GM10248 (cell line): ENCODE data around the gene KANSL2.
"Not testable (repeated sequence)": the region's sequence is repeated elsewhere in the genome, so short reads cannot be mapped to it uniquely, and the experiment has no call there.

Source experiments
- CTCF ChIA-PET: fragments of 300-600 bp; sonication (Branson Sonifier 250); formaldehyde crosslinking; extraction: SDS; loops from one replicate; lab custom pipeline; 2021; ENCODE audit warnings: antibody characterized with exemption; lab: Yijun Ruan, JAX
- POLR2A ChIA-PET: fragments of 350-650 bp; sonication (Branson Sonifier 250); formaldehyde crosslinking; extraction: SDS; loops from one replicate; lab custom pipeline; 2020; ENCODE audit warnings: antibody characterized with exemption; lab: Yijun Ruan, JAX
- DNase-seq: peaks from one replicate; pipeline ENCODE4 v3.0.0; 2012; ENCODE audit errors: extremely low spot score
- TF ChIP-seq, protein P1 (sequence below): IDR thresholded peaks from 2 replicates; pipeline ENCODE4 v1.5.1; 2012; ENCODE audit warnings: mild to moderate bottlenecking, low read depth; ENCODE audit errors: extremely low read depth, missing control alignments, control extremely low read depth

The KANSL2 gene

DNA sequence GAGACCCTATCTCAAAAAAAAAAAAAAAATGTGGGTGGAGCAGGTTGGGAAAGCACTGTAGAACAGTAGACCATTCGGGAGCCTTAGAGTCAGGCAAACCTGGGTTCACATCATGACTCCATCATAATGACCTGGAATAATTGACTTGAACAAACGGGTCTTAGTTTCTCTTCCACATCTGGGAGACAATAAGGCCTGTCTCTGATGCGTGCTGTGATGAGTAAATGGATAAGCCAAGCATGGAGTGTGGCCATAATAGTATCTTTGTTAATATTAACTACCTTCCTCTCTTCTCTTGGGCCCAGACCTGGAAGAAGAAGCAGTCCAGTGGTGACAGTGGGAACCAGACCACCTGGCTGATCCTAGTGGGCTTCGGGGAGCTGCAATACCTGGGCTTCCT, 54.5 kb downstream of the KANSL2 start:
- TF ChIP-seq, protein P1, sequence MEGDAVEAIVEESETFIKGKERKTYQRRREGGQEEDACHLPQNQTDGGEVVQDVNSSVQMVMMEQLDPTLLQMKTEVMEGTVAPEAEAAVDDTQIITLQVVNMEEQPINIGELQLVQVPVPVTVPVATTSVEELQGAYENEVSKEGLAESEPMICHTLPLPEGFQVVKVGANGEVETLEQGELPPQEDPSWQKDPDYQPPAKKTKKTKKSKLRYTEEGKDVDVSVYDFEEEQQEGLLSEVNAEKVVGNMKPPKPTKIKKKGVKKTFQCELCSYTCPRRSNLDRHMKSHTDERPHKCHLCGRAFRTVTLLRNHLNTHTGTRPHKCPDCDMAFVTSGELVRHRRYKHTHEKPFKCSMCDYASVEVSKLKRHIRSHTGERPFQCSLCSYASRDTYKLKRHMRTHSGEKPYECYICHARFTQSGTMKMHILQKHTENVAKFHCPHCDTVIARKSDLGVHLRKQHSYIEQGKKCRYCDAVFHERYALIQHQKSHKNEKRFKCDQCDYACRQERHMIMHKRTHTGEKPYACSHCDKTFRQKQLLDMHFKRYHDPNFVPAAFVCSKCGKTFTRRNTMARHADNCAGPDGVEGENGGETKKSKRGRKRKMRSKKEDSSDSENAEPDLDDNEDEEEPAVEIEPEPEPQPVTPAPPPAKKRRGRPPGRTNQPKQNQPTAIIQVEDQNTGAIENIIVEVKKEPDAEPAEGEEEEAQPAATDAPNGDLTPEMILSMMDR = no peak
- ChIA-PET POLR2A (no interaction called here), CTCF (no interaction called here)
- no peak for DNase-seq

DNA sequence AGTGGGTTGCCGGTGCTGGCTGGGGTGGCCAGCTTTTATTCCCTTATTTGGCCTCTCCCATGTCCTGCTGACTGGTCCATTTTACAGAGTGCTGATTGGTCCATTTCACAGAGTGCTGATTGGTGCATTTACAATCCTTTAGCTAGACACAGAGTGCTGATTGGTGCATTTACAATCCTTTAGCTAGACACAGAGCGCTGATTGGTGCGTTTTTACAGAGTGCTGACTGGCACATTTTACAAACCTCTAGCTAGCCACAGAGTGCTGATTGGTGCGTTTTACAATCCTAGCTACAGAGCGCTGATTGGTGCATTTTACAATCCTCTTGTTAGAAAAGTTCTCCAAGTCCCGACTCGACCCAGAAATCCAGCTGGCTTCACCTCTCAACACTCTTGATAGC, 59.0 kb downstream of the KANSL2 start:
- DNase-seq, POLR2A ChIA-PET: not testable (repeated sequence)
- CTCF ChIA-PET = interaction anchor here (1.0 to 1.3 kb wide), 2 partner anchors 10 to 660 kb away, joined by 3 to 4 read pairs; no protein-coding TSS in a partner anchor

GRCh38 chr12:48618541-48618940, 63.5 kb downstream of the KANSL2 start:
- ChIA-PET POLR2A (no interaction called here), CTCF (interaction anchor here (0.6 to 3.7 kb wide), 61 partner anchors 9 to 714 kb away, joined by 3 to 63 read pairs (median 4); partner anchors contain the start of genes ANP32D, ASB8, CCDC184 and OR8S1)
- TF ChIP-seq, protein P1 = peak; percentile 93
- DNase-seq = peak; percentile 74

GRCh38 chr12:48615681-48616080, 66.4 kb downstream of the KANSL2 start:
- DNase-seq = no peak
- ChIA-PET POLR2A (no interaction called here), CTCF (interaction anchor here (4.1 kb wide), 1 partner anchor 73 kb away, joined by 15 read pairs; no protein-coding TSS in a partner anchor)
- TF ChIP-seq, protein P1 = no peak

- ChIA-PET POLR2A (no interaction called here), CTCF (interaction anchor here (4.1 kb wide), 1 partner anchor 71 kb away, joined by 15 read pairs; no protein-coding TSS in a partner anchor)
- TF ChIP-seq, protein P1 = no peak
- no peak for DNase-seq
Observed at GRCh38 chr12:48613321-48613720, 68.7 kb downstream of the KANSL2 start.
